Endothelial cell of umbilical vein (primary cell): ENCODE data around the gene RAB36.

Source experiments
- MYC ChIP-seq: IDR thresholded peaks from one replicate; pipeline ENCODE4 v1.6.1; 2011; ENCODE audit warnings: mild to moderate bottlenecking, low read depth, low read length
- POLR2A ChIP-seq: IDR thresholded peaks from 2 replicates; pipeline ENCODE4 v1.6.1; 2012; ENCODE audit warnings: low read depth, mild to moderate bottlenecking, control low read depth, low read length
- TF ChIP-seq, protein P1 (sequence below), 2 donors: IDR thresholded peaks; 1 replicate in 1 of 2; 2 replicates in 1 of 2; pipeline ENCODE4 v1.5.1; 2011; ENCODE audit warnings: low read length in 2 of 2, mild to moderate bottlenecking in 2 of 2, moderate library complexity in 2 of 2, control low read depth in 1 of 2, inconsistent platforms in 1 of 2, low read depth in 1 of 2; ENCODE audit not compliant: insufficient read depth in 1 of 2; ENCODE audit errors: extremely low read depth in 1 of 2

DNA sequence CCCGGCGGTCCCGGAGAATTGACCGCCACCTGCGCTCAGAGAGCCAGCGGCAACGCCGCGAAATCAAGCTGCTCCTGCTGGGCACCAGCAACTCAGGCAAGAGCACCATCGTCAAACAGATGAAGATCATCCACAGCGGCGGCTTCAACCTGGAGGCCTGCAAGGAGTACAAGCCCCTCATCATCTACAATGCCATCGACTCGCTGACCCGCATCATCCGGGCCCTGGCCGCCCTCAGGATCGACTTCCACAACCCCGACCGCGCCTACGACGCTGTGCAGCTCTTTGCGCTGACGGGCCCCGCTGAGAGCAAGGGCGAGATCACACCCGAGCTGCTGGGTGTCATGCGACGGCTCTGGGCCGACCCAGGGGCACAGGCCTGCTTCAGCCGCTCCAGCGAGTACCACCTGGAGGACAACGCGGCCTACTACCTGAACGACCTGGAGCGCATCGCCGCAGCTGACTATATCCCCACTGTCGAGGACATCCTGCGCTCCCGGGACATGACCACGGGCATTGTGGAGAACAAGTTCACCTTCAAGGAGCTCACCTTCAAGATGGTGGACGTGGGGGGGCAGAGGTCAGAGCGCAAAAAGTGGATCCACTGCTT, 49.4 kb upstream of the RAB36 start:
- TF ChIP-seq, protein P1, sequence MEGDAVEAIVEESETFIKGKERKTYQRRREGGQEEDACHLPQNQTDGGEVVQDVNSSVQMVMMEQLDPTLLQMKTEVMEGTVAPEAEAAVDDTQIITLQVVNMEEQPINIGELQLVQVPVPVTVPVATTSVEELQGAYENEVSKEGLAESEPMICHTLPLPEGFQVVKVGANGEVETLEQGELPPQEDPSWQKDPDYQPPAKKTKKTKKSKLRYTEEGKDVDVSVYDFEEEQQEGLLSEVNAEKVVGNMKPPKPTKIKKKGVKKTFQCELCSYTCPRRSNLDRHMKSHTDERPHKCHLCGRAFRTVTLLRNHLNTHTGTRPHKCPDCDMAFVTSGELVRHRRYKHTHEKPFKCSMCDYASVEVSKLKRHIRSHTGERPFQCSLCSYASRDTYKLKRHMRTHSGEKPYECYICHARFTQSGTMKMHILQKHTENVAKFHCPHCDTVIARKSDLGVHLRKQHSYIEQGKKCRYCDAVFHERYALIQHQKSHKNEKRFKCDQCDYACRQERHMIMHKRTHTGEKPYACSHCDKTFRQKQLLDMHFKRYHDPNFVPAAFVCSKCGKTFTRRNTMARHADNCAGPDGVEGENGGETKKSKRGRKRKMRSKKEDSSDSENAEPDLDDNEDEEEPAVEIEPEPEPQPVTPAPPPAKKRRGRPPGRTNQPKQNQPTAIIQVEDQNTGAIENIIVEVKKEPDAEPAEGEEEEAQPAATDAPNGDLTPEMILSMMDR (IDR thresholded peaks at IDR 0.05; ENCODE audit: extremely low read depth in 1 of 2, insufficient read depth in 1 of 2, low read depth in 1 of 2, low read length in 2 of 2): no peak
- TF ChIP-seq POLR2A (no peak), MYC (no peak)
